HL-60 (cell line): ENCODE measurements around the gene GNAI2.

Experiments
- DNase-seq, 2 experiments: peaks; one replicate each; pipeline ENCODE4 v3.0.0-alpha.2; 2010 to 2020; ENCODE audit warnings: low read depth in 1 of 2, low spot score in 1 of 2
- H3K27ac ChIP-seq: fragments of 250-450 bp; sonication (Bioruptor Pico); replicated peaks from 2 replicates; pipeline ENCODE4 v1.5.1; 2020; ENCODE audit warnings: mild to moderate bottlenecking, moderate library complexity
- H3K27me3 ChIP-seq: fragments of 250-450 bp; sonication (Bioruptor Pico); 2 replicates; pipeline ENCODE4 v1.5.1; 2021; ENCODE audit warnings: mild to moderate bottlenecking, moderate library complexity; ENCODE audit not compliant: insufficient read depth, poor library complexity, severe bottlenecking
- H3K4me3 ChIP-seq: replicated peaks from 2 replicates; pipeline ENCODE4 v1.5.1; 2011; ENCODE audit warnings: mild to moderate bottlenecking, control low read depth, low read length; ENCODE audit not compliant: insufficient read depth
- CTCF ChIP-seq: IDR thresholded peaks from one replicate; pipeline ENCODE4 v1.5.1; 2011; ENCODE audit warnings: low read length, control low read depth, inconsistent platforms; ENCODE audit not compliant: insufficient read depth
- GABPA ChIP-seq: IDR thresholded peaks from 2 replicates; pipeline ENCODE4 v1.6.1; 2012; ENCODE audit warnings: low read depth
- POLR2AphosphoS5 ChIP-seq: IDR thresholded peaks from 2 replicates; pipeline ENCODE4 v1.6.1; 2012; ENCODE audit warnings: low read depth
- REST ChIP-seq: IDR thresholded peaks from 2 replicates; pipeline ENCODE4 v1.6.1; 2012; ENCODE audit warnings: low read depth; ENCODE audit not compliant: insufficient replicate concordance
- SPI1 ChIP-seq: IDR thresholded peaks from 2 replicates; pipeline ENCODE4 v1.6.1; 2012; ENCODE audit warnings: low read depth, mild to moderate bottlenecking, borderline replicate concordance

The GNAI2 gene

GRCh38 chr3:50254577-50255250 is 18.7 kb downstream of the GNAI2 start:
- no peak overlapping the region for H3K27ac ChIP-seq
- peak; percentile 22 to 77 for DNase-seq
- H3K27me3 ChIP-seq: no peaks in the 10 kb centered on the region
- TF ChIP-seq GABPA (peak; percentile 74), POLR2AphosphoS5 (no peak), SPI1 (peak; percentile 86)
- no peak overlapping the region for H3K4me3 ChIP-seq

- no peak for DNase-seq
- TF ChIP-seq SPI1 (no peak), GABPA (no peak), CTCF (no peak), REST (no peak), POLR2AphosphoS5 (no peak)
- Histone ChIP-seq H3K27me3 (no peaks in the 10 kb centered on the region), H3K27ac (no peak overlapping the region), H3K4me3 (no peak overlapping the region)
These were observed 19.2 kb downstream of the GNAI2 start for GRCh38 chr3:50255251-50255615.

- H3K27me3 ChIP-seq: no peaks in the 10 kb centered on the region
- TF ChIP-seq SPI1: no peak
- TF ChIP-seq CTCF: peak; percentile 39
- peak; percentile 39 for TF ChIP-seq POLR2AphosphoS5
- TF ChIP-seq GABPA: no peak
- TF ChIP-seq REST: no peak
- H3K27ac ChIP-seq: no peak overlapping the region
- no peak overlapping the region for H3K4me3 ChIP-seq
- DNase-seq: peak; percentile 16 to 55
These were observed 21.2 kb downstream of the GNAI2 start for GRCh38 chr3:50256978-50257890.

GRCh38 chr3:50258029-50258680 is 22.2 kb downstream of the GNAI2 start:
- no peak overlapping the region for H3K27ac ChIP-seq
- H3K4me3 ChIP-seq: no peak overlapping the region
- no peak for DNase-seq
- TF ChIP-seq SPI1 (no peak), CTCF (no peak), GABPA (no peak), REST (no peak), POLR2AphosphoS5 (no peak)
- H3K27me3 ChIP-seq: no peaks in the 10 kb centered on the region
